Brain microvascular endothelial cell (primary cell): Measurements from ENCODE around the gene PDE4D.

Source experiments
- DNase-seq: peaks from one replicate; pipeline ENCODE4 v3.0.0-alpha.2; 2020
- H3K27ac ChIP-seq: fragments of 250-450 bp; sonication (Bioruptor Pico); 2 replicates; pipeline ENCODE4 v1.5.1; 2020; ENCODE audit warnings: mild to moderate bottlenecking, moderate library complexity
- H3K27me3 ChIP-seq: fragments of 250-450 bp; sonication (Bioruptor Pico); replicated peaks from 2 replicates; pipeline ENCODE4 v1.5.1; 2020; ENCODE audit warnings: mild to moderate bottlenecking
- H3K36me3 ChIP-seq: fragments of 250-450 bp; sonication (Bioruptor Pico); replicated peaks from 2 replicates; pipeline ENCODE4 v1.5.1; 2020; ENCODE audit warnings: mild to moderate bottlenecking
- H3K4me3 ChIP-seq: 2 replicates; pipeline ENCODE4 v1.5.1; 2011; ENCODE audit warnings: low read depth, mild to moderate bottlenecking, control low read depth, low read length, moderate library complexity
- in situ Hi-C: cut with HindIII; loops from 2 replicates; pipeline ENCODE4 v1.10.0; 2017; ENCODE audit warnings: low sequenced_read_pairs, low pct_ligation_motif_present
- TF ChIP-seq, protein P1 (sequence below): IDR thresholded peaks from 2 replicates; pipeline ENCODE4 v1.5.1; 2011; ENCODE audit warnings: low read depth, mild to moderate bottlenecking, moderate library complexity, low read length, control low read depth, inconsistent platforms; ENCODE audit errors: missing control alignments

Gene PDE4D

DNA sequence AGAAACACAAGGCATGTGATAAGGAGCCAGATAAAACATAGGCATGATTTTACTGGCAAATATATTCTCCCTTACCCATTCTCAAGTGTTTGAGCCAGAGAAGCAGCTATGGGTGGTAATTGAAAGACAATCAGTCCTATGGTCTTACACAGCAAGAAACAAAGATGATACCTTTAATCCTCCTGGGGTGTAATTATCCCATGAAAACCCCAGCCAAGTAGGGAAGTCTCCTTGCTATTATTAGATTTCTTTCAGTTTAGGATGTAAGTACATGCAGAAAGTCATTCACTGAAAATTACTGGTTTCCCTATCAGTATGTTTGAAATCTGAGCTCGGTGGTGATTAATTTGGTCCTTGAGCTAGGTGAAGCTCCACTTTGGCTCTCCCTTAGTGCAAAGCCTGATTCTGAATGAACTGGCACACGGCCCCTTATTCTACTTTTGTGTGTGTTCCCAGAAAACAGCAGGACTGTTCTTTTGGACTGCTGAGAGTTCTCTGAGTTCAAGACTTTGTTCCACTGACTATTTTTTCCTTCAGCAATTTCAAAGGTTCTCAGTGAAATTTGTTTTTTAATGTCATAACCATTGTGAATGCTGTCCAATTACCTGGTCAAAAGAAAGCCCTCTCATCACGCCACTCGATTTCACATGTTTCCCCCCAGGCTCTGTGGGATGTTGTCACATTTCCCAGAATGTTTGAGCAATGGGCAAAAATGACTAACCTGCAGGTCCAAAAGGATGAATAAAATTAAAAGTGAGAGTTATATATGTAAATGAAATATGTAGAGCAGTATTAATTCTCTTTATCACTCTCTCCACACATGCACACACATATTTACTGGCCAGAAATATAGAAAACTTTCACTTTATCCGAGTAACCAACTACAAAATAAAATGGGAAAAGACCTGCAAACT lies 967.6 kb downstream of the PDE4D start:
- Histone ChIP-seq H3K36me3 (no peaks in the 10 kb centered on the region), H3K27ac (no peak overlapping the region), H3K27me3 (no peaks in the 10 kb centered on the region), H3K4me3 (no peak overlapping the region)
- no peak for DNase-seq
- in situ Hi-C loops: no loop called here
- TF ChIP-seq, protein P1, sequence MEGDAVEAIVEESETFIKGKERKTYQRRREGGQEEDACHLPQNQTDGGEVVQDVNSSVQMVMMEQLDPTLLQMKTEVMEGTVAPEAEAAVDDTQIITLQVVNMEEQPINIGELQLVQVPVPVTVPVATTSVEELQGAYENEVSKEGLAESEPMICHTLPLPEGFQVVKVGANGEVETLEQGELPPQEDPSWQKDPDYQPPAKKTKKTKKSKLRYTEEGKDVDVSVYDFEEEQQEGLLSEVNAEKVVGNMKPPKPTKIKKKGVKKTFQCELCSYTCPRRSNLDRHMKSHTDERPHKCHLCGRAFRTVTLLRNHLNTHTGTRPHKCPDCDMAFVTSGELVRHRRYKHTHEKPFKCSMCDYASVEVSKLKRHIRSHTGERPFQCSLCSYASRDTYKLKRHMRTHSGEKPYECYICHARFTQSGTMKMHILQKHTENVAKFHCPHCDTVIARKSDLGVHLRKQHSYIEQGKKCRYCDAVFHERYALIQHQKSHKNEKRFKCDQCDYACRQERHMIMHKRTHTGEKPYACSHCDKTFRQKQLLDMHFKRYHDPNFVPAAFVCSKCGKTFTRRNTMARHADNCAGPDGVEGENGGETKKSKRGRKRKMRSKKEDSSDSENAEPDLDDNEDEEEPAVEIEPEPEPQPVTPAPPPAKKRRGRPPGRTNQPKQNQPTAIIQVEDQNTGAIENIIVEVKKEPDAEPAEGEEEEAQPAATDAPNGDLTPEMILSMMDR: no peak

DNA sequence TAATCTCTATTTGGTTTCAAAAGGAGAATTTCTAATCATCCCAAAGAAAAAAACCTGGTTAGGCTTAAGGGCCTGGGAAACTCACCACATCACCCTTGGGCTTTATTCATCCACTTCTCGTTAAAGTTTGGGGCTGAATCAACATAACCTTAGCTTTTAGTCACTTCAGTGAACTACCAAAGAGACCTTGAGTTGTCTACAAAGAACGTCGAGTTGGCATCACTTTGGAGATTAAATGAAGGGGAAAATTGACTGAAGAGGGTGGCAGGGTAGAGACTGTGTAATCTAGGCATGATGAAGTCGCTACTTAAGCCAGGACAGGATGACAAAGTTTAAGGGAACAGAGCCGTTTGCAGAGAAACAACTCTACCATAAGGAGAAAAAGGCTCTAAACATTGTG lies 969.2 kb downstream of the PDE4D start:
- Histone ChIP-seq H3K27me3 (no peaks in the 10 kb centered on the region), H3K4me3 (no peak overlapping the region), H3K27ac (no peak overlapping the region), H3K36me3 (no peaks in the 10 kb centered on the region)
- in situ Hi-C loops: no loop called here
- TF ChIP-seq, protein P1: no peak
- DNase-seq: no peak

DNA sequence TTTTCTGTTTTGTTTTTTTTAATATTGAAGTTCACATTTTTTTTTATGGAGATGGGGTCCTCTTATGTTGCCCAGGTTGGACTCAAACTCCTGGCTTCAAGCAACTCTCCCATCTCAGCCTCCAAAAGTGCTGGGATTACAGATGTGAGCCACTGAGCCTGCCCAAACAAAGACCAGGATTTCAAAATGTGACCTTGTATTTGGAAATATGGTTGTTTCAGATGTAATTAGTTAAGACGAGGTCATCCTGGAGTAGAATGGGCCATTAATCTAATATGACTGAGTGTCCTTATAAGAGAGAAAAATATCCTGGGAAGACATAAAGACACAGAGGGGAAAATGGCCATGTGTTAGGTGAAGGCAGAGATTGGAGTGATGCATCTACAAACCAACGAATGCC lies 970.2 kb downstream of the PDE4D start:
- TF ChIP-seq, protein P1: no peak
- Histone ChIP-seq H3K36me3 (no peaks in the 10 kb centered on the region), H3K4me3 (no peak overlapping the region), H3K27me3 (no peaks in the 10 kb centered on the region), H3K27ac (no peak overlapping the region)
- DNase-seq: no peak
- in situ Hi-C loops: no loop called here

DNA sequence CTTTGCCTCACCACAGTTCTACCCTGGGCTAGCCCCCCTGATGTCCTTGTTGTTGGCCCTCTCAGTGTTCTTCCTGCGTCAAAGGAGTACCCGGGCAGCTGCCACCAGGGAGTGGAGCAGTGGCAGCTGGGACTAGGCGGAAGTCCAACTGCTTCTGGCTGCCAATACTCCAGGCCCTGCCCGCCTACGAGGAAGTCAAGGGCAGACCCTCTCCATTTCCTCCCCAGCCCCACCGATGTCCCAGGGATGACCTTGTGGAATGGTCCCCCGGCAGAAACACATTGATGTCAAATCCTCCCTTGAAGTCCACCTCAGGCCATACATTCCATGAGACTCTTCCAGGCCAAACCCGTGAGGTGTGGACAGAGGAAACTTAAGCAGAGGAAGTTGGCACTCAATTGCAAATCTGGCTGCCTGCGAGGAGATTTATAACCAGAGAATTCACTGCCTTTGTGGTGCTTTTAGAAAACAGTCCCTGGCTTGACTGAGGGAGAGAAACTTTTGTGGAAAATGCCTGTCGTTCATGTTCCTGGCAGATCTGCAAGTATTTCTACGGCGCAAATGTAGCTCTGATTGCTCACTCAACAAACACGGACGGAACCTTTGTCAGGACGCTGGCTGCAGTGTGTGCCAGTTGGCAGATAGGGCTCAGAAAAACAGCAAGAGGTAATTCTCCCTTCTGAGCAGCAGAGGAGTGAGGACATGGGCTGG lies 970.9 kb downstream of the PDE4D start:
- no peak for DNase-seq
- in situ Hi-C loops: no loop called here
- no peak overlapping the region for H3K27ac ChIP-seq

DNA sequence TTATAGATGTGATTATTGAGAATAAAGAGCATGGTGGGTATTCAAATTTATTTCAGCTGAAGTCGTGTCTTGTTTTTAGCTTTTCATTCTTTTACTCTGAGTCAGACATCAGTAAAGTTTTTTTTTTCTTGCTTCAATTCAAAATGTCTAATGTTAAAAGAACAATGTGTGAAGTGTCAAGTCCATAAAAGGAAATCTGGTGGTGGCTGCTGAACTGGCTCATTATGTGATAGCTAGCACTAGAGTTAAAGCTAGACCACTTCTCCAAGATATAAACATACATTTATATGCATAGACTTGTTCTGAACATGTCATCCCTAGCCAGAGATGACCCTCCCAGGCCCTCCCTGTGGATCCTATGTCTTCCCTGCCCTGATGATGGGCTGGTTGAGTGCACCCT lies 972.4 kb downstream of the PDE4D start:
- TF ChIP-seq, protein P1: no peak
- Histone ChIP-seq H3K4me3 (no peak overlapping the region), H3K27ac (no peak overlapping the region), H3K27me3 (no peaks in the 10 kb centered on the region), H3K36me3 (no peaks in the 10 kb centered on the region)
- in situ Hi-C loops: no loop called here
- DNase-seq: no peak

More for the DNA sequence above, 970.9 kb downstream of the PDE4D start:
- TF ChIP-seq, protein P1: no peak
- no peaks in the 10 kb centered on the region for H3K27me3 ChIP-seq
- no peak overlapping the region for H3K4me3 ChIP-seq
- no peaks in the 10 kb centered on the region for H3K36me3 ChIP-seq
